HG02610 (cell line): ENCODE results near the gene DOK1.
A peak's percentile ranks its signal among the peaks of the same experiment; 100 is the strongest.

Experiments
- ATAC-seq: cut with Tn5 transposase; IDR thresholded peaks from one replicate; pipeline ENCODE4 v1.9.1; 2021; ENCODE audit warnings: mild to moderate bottlenecking, moderate library complexity; ENCODE audit not compliant: unreplicated experiment

DOK1 gene

GRCh38 chr2:74525717-74526648 is 28.5 kb upstream of the DOK1 start, which contains the start of gene DQX1:
TSS of gene DQX1 (minus strand) at chr2:74526231. CDS start at chr2:74525729, 502 bp downstream.
- ATAC-seq = peak; percentile 24

DNA sequence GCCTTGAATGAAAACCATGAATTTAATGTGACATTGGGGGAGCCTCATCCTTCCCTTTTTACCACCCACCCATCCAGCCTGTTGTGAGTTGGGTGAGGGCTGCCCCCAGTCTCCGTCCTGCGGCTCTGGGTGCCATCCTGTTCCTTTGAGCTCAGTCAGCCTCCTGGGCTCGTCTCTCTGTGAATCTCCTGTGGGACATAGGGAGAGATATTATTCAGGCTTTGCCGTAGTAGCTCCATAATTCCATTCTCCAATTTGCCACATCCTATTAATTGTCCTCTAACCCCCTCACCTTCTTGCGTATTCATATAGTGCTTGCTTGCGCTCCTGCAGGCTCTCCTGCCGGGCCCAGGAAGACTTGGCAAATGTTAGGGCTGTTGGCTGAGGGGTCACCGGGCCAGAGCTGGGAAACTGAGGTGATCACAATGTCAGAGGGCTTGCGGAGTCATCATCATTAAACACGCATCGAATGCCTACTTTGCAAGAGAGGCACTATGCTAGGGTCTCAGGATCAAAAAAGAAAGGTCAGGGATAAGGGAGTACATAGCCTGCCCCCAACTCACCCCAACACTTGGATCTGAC is 27.8 kb upstream of the DOK1 start:
- no peak for ATAC-seq

DNA sequence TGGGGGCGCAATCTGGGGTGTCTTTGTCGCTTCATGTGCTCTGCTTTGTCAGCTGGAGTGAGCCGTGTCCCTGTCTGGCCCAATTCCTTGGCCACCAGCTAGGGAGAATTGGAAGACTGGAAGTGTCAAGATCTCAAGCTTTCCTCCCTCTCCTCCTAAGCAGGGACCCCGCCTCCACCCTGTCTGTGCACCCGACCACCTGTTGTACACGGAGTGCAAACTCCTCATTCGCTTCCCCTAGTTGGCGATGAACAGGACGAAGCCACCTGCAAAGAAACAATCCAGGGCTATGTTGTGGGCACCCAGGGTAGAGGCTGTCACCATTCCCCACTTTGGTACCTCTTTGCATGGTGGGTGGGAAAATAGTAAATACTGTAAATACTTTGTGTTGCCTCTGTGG is 26.8 kb upstream of the DOK1 start:
- no peak for ATAC-seq

DNA sequence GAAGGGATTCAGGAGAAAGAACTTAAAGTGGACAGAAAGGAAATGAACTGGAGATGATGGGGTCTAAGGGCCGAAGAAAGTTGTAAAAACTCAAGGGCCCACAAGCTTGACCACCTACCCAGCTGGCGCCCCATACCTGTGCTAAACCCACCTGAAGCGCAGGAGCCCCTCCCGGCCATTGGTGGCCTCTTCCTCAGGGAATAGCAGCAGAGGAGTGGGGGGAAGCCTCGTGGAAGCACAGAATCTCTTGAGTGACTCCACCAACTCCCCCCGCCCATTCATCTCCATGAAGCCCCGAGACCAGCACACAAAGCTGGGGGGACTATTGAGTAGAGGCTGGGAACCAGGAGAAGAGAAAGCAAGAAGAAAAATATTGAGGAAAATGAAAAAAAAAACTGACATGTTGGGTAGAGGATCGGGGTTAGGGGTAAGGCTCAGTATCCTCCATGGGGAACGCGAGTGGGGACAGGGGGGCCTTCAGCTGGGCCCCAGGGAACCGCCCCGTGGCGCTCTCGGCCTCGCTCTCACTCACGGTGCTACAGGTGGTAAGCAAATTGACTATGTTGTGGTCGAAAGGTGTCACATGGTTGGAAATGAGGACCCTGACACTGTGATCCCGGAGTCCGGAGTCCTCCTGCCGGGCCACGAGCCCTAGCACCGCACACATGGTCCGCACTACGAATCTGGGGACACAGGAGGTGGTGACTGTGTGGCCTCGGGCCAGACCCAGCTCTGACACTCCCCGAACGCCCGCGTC is 25.7 kb upstream of the DOK1 start:
- ATAC-seq = peak; percentile 1

DNA sequence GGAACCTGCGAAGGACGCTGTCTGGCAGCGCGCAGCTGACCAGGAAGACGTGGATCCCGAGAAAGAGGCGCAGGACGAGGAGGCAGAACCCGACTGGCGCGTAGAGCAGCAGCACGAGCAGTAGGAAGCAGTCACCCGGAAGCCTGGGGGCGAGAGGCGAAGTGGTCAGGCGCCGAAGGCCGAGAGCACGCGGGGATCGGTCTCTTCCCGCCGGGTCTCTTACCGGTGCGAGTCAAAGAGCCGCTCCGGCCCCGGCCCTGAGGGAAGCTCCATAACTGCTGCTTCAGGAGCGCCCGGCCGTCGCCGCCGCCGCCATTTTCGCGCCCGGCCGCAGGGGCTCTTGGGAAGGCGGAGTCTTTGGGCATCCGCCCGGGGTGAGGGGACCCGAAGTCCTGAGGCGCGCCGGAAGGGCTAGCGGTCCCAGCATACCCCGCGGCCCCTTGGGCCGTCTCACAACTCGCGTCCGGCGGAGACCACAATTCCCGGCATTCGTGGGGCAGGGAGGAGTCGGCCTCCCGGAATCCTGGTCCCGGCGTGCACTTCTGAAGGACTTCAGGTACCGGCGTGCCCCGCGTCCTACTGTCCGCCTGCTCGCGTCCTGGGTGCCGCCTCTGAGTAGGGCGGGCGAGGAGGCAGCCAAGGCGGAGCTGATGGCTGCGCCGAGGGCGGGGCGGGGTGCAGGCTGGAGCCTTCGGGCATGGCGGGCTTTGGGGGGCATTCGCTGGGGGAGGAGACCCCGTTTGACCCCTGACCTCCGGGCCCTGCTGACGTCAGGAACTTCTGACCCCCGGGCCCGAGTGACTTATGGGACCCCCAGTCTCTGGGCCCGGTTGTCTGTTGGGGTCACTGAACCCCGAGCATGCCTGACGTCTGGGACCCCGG is 24.9 kb upstream of the DOK1 start, which contains the start of the genes AUP1 and HTRA2:
TSS of gene AUP1 (minus strand) at position 350 of the 882 bp plus-strand sequence. CDS start at position 273, 77 bp downstream.
TSS of gene HTRA2 (plus strand) at position 577 of the 882 bp plus-strand sequence. CDS start at position 651, 74 bp downstream.
- peak; percentile 79 for ATAC-seq

- peak; percentile 34 for ATAC-seq
Measured at GRCh38 chr2:74530239-74531187, 24.0 kb upstream of the DOK1 start.

- no peak for ATAC-seq
Measured at GRCh38 chr2:74531666-74532065, 22.9 kb upstream of the DOK1 start.

- ATAC-seq = no peak
Measured at GRCh38 chr2:74532222-74532621, 22.3 kb upstream of the DOK1 start.

GRCh38 chr2:74533464-74533863 is 21.1 kb upstream of the DOK1 start:
- ATAC-seq = no peak

DNA sequence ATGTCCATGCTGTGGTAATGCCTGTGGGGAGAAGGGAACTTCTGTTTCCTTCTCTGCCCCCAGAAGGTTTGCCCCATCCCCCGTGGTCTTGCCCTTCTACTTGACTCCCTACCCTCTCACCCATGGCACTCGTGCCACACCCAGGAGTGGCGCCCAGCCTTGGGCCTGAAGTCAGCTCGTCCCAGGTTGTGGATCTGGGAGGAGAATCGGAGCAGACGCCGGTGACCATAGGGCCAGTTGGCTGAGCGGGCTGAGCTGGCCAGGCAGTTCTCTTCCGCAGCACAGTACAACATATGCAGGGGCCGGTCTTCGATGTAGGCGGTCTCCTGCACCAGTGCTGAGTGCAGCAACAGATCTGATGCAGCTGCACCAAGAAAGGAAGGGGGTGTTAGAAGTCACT is 20.1 kb upstream of the DOK1 start:
- ATAC-seq = no peak

GRCh38 chr2:74535440-74535965 is 19.0 kb upstream of the DOK1 start:
- ATAC-seq = no peak

DNA sequence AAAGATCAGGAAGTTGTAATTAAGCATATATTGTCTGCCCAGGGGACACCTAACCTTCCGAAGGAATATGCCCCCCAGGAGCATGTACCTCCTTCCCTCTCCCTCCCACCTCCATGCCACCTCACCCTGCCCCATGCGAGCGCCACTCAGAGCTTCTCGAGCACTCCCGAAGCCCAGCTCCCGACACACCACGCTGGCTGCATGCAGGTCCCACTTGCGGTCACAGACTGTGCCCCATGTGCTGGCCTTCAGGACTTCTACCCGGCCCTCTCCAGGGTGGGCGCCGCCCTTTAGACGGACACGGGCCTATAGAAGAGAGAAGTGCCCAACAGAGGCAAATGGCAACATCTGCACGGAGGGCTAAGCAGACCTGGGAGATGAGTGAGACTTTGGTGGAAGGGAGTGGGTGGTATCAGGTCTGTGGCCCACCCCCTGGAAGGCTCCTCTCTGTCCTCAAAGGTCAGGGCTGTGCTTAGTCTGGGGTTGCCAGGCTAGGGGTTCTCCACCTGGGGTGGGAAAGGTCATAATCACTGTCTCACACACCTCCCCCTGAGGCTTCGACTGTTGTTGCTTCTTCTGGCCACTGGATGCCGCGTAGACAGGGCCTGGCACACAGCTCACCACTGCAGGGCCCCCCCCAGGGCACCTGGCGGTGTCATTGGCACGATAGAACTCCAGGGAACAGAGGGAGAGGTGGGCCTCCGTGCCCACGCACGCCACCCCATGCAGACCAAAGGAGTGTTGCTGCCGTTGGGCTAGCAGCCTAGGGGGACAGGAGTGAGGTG is 18.2 kb upstream of the DOK1 start:
- ATAC-seq = no peak

GRCh38 chr2:74537140-74537539 is 17.4 kb upstream of the DOK1 start:
- ATAC-seq = no peak

DNA sequence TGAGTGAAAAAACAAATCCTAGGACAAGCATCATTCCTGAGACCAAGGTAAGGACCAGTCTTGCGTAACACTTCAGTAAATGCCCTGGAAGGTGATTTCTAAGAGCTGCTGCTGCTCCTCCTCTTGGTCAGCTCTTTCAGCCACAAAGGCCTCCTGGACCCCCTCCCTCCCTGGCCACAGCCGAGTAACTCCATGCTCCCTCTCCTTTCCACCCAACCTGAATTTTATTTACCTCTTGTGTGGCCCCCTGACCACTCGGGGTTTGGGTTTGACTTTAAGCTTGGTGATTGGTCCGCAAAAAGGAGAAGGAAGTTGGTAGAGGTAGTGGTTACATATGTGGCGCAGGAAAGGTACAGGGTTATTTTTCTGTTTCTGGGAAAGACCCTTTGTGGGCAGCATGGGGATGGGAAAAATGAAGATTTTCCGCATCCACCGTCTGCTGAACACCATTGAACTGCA is 15.6 kb upstream of the DOK1 start:
- ATAC-seq = peak; percentile 70

DNA sequence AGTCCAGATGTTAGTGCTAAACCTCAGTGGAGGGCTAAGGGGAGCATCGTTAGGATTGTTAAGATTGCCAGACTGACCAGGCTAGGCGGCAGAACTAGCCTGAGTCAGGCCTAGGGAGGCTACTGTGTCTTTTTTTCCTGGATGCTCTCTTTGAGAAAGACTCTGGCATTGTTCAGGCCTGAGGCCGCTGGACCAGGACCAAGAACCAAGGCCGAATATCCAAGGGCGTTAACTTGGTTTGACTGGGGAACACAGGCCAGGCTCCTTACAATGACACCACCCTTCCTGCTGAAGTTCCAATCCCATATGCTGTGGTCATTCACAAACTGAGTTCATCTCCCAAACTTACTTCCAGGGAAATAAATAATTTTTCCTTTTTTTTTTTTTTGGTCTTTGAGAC is 14.2 kb upstream of the DOK1 start:
- ATAC-seq = no peak

- ATAC-seq = no peak
Measured at GRCh38 chr2:74542978-74543377, 11.5 kb upstream of the DOK1 start.

DNA sequence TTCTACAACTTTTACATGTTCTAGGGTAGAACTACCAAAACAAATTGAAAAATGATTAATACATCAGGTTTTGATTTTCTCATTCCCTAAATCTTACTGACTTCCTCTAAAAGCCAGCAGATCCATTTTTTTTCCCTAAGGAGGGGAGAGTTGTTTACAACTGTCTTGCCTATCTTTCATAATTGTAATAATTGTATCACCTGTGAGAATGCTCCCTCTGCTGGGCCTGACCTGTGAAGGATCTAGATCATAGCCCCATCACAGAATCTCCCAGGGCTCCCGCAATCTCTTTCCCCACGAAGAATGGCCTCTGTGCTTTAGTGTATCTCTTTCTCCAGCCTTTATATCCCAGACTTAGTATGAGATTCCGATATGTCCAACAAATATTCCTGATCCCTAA is 9.9 kb upstream of the DOK1 start:
- ATAC-seq = no peak

DNA sequence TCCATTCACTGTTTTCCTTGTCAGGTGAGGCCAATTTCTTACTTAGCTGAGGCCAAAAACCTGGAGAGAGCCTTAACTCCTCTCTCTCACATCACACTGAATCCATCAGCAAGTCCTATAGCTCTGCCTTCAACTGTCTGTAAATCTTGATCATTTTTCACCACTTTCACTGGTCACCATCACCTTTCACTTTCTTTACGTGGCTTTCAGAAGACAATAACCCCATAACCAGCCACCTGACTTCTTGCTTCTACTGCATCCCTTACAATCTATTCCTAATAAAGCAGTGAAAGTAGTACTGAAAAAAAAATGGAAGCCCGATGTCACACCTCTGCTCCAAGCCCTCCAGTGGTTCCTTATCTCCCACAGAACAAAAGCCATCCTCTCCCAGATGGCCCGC is 8.5 kb upstream of the DOK1 start:
- no peak for ATAC-seq
